A549 (cell line): Measurements from ENCODE around the gene SHMT2. TPM values are rescaled to one million over a fixed set of nuclear protein-coding genes. Genes with fewer than 3 reads are reported as not detected.

Experiments
- ATAC-seq, 2 experiments: fragments of 200-7000 bp in 1 of 2; fragments of >200 bp in 1 of 2; cut with Nextera tagmentation in 1 of 2; cut with Tn5 transposase in 1 of 2; 3 replicates each; pipeline versions ENCODE4 v1.8.0 to v1.9.1; 2018 to 2020; ENCODE audit warnings: mild to moderate bottlenecking in 1 of 2, moderate library complexity in 1 of 2
- CTCF ChIA-PET: fragments of 300-600 bp; sonication (Branson Sonifier 250); formaldehyde crosslinking; extraction: SDS; loops from one replicate; lab custom pipeline; 2021; ENCODE audit warnings: antibody characterized with exemption, inconsistent platforms; lab: Yijun Ruan, JAX
- POLR2A ChIA-PET: fragments of 350-600 bp; formaldehyde crosslinking; extraction: SDS; loops from one replicate; lab custom pipeline; 2021; ENCODE audit warnings: antibody characterized with exemption, inconsistent platforms; lab: Yijun Ruan, JAX
- DNase-seq, 2 experiments: peaks; one replicate each; pipeline versions ENCODE4 v3.0.0 to v3.0.0-alpha.2; 2011 to 2016; ENCODE audit warnings: low read depth in 1 of 2, low spot score in 1 of 2
- FAIRE-seq: peaks from 2 replicates; lab custom pipeline; 2011; peaks lifted over from hg19 to GRCh38; lab: Jason Lieb, UNC
- H3K27ac ChIP-seq, 2 experiments: fragments of >200 bp; sonication (Bioruptor Twin); formaldehyde crosslinking; 3 replicates each; pipeline ENCODE4 v1.5.1; 2016 to 2017
- H3K4me1 ChIP-seq: fragments of >200 bp; sonication (Bioruptor Twin); formaldehyde crosslinking; 3 replicates; pipeline ENCODE4 v1.6.1; 2016
- H3K4me2 ChIP-seq: fragments of >200 bp; sonication (Bioruptor Twin); formaldehyde crosslinking; 3 replicates; pipeline ENCODE4 v1.6.1; 2016
- H3K4me3 ChIP-seq: fragments of >200 bp; sonication (Bioruptor Twin); formaldehyde crosslinking; 3 replicates; pipeline ENCODE4 v1.5.1; 2016
- H3K9me3 ChIP-seq: fragments of >200 bp; sonication (Bioruptor Twin); formaldehyde crosslinking; 3 replicates; pipeline ENCODE4 v1.6.1; 2016
- CEBPB ChIP-seq, 2 experiments: fragments of >200 bp in 1 of 2; sonication (Bioruptor Twin) in 1 of 2; formaldehyde crosslinking in 1 of 2; IDR thresholded peaks; 2 replicates each; pipeline ENCODE4 v1.6.1; 2012 to 2016
- EP300 ChIP-seq, 2 experiments: fragments of >200 bp; sonication (Bioruptor Twin); formaldehyde crosslinking; IDR thresholded peaks; 2 replicates in 1 of 2; 3 replicates in 1 of 2; pipeline ENCODE4 v1.6.1; 2016 to 2017
- FOSL2 ChIP-seq, 2 experiments: fragments of 450-650 bp in 1 of 2; fragments of >200 bp in 1 of 2; sonication (Bioruptor Twin) in 1 of 2; formaldehyde crosslinking; IDR thresholded peaks; 2 replicates each; pipeline versions ENCODE4 v1.5.0 to v1.6.1; 2016 to 2020; ENCODE audit warnings: mild to moderate bottlenecking in 1 of 2, moderate library complexity in 1 of 2
- FOXS1 ChIP-seq: fragments of 250-450 bp; sonication (Bioruptor Pico); IDR thresholded peaks from 2 replicates; pipeline ENCODE4 v1.5.0; 2020; ENCODE audit warnings: mild to moderate bottlenecking, moderate library complexity
- JUN ChIP-seq, 2 experiments: fragments of >200 bp; sonication (Bioruptor Twin); formaldehyde crosslinking; IDR thresholded peaks; 2 replicates in 1 of 2; 3 replicates in 1 of 2; pipeline ENCODE4 v1.6.1; 2016 to 2017
- MAX ChIP-seq: IDR thresholded peaks from 2 replicates; pipeline ENCODE4 v1.6.1; 2012
- MYC ChIP-seq: IDR thresholded peaks from 2 replicates; pipeline ENCODE4 v1.6.1; 2012; ENCODE audit warnings: mild to moderate bottlenecking, inconsistent platforms, low read length, improper control_type of control experiment, borderline replicate concordance
- RFX5 ChIP-seq: fragments of 450-650 bp; IDR thresholded peaks from 2 replicates; pipeline ENCODE4 v1.7.1; 2014; ENCODE audit warnings: antibody characterized with exemption, mild to moderate bottlenecking, moderate library complexity
- RNF2 ChIP-seq: fragments of 200-600 bp; sonication (generic); IDR thresholded peaks from 2 replicates; pipeline ENCODE4 v1.6.1; 2016; ENCODE audit warnings: low read depth, mild to moderate bottlenecking, antibody characterized with exemption, moderate library complexity, borderline replicate concordance
- SMC3 ChIP-seq: fragments of >200 bp; sonication (Bioruptor Twin); formaldehyde crosslinking; IDR thresholded peaks from 3 replicates; pipeline ENCODE4 v1.6.1; 2018; ENCODE audit warnings: inconsistent platforms
- SREBF2 ChIP-seq: fragments of 450-650 bp; IDR thresholded peaks from 2 replicates; pipeline ENCODE4 v1.6.1; 2014; ENCODE audit warnings: mild to moderate bottlenecking, moderate library complexity
- WGBS: methylation state at CpG from one replicate; pipeline ENCODE4 v1.1.6; 2017; ENCODE audit errors: missing lambda C conversion rate; 5-methylcytosine and 5-hydroxymethylcytosine counted together
- polyA plus RNA-seq, 4 experiments: library from polyadenylated mRNA; depleted of rRNA in 3 of 4; stranded (reverse); fragments of >200 nt; fragmentation: RNase III in 1 of 4; extraction: RNeasy Plus Mini Kit Qiagen cat#74134 plus additional on column Dnase treatment in 1 of 4; gene quantifications; 2 replicates in 3 of 4; 3 replicates in 1 of 4; pipeline ENCODE4 v1.2.3, GENCODE V29; 2011 to 2017
- TF ChIP-seq, protein P1 (sequence below): fragments of 250-450 bp; sonication (Bioruptor Pico); IDR thresholded peaks from 2 replicates; pipeline ENCODE4 v1.5.0; 2021; ENCODE audit warnings: mild to moderate bottlenecking, moderate library complexity, borderline replicate concordance

Gene SHMT2
- polyA plus RNA-seq, 2 of the 4 experiments (the other 2 are of a cell fraction) = 113 to 156 TPM

DNA sequence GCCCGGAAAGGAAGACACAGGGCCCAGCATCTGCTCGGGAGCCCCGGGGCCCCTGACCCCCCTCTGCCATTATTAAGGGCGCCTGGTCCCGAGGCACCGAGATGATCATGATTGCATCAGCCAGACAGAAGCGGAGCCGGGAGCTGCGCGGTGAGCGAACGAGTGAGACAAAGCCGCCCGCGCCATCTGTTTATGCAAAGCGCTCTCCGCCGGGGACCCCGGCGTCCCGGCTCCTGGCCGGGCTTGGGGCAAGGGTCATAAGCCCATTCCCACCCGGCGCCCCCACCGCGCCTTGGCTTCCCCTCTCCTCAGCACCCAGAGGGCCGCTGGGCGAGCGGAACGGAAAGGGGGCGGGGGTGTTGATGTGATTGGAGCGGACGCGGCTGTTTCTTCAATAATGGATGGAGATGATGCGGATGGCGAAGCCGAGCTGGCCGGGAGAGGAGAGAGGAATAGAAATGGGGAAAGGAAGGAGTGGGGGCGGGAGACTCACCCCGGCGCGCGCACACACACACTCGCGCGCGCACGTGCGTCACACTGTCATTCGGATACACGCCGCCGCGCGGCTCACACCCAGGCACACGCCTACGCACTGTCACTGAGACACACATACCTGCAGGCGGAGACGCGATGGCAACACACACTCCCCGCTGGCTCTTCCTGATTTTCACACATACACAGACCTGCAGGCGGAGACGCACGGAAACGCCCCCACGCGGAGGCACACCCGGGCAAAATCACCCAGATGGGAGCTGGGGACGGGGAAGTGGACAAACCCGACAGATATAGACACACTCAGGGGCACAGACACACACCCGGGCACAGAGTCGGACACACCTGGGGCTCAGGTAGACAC lies 10.8 kb downstream of the SHMT2 start:
- Histone ChIP-seq H3K4me3 (peak overlapping the region; percentile 55), H3K4me1 (peaks cover 31% of the 10 kb centered on the region; the same call in 2 of the 3 replicates), H3K27ac (peak overlapping the region; percentile 75 to 93), H3K4me2 (peak overlapping the region; percentile 83)
- FAIRE-seq (no peak), ATAC-seq (peak; percentile 5 to 22; a peak in 4 of 6 replicates)
- CTCF ChIA-PET = interaction anchor here (1.0 to 26.5 kb wide), 15 partner anchors 12 to 343 kb away, joined by 3 to 615 read pairs (median 7); partner anchors contain the start of genes GLI1, INHBE, NXPH4 and SHMT2
- POLR2A ChIA-PET = interaction anchor here (0.6 to 3.1 kb wide), 4 partner anchors 11 to 167 kb away, joined by 5 to 20 read pairs (median 9); partner anchors contain the start of gene SHMT2
- TF ChIP-seq CEBPB (IDR thresholded peaks at IDR 0.05) (peak; percentile 7 to 43; a peak in 1 of 4 replicates), EP300 (IDR thresholded peaks at IDR 0.05) (no peak), SREBF2 (no peak), FOSL2 (IDR thresholded peaks at IDR 0.05) (no peak), FOSL2 (CRISPR knock-in tag; IDR thresholded peaks at IDR 0.05) (0 out of 2 replicates have a peak, but pooled peaks have one; percentile 4), RNF2 (peak; percentile 92; the same call in 1 of the 2 replicates), MAX (peak; percentile 77), JUN (IDR thresholded peaks at IDR 0.05) (peak in 1 of 2 experiments; percentile 41; a peak in 2 of 5 replicates), MYC (peak; percentile 53; the same call in 1 of the 2 replicates)
- TF ChIP-seq, protein P1, sequence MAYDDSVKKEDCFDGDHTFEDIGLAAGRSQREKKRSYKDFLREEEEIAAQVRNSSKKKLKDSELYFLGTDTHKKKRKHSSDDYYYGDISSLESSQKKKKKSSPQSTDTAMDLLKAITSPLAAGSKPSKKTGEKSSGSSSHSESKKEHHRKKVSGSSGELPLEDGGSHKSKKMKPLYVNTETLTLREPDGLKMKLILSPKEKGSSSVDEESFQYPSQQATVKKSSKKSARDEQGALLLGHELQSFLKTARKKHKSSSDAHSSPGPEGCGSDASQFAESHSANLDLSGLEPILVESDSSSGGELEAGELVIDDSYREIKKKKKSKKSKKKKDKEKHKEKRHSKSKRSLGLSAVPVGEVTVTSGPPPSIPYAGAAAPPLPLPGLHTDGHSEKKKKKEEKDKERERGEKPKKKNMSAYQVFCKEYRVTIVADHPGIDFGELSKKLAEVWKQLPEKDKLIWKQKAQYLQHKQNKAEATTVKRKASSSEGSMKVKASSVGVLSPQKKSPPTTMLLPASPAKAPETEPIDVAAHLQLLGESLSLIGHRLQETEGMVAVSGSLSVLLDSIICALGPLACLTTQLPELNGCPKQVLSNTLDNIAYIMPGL (CRISPR knock-in tag) = no peak
- TF ChIP-seq, all 56 proteins: peak for 6
- peak in 1 of 2 experiments; percentile 65 for DNase-seq
- H3K9me3 ChIP-seq = no peaks in the 10 kb centered on the region
- 3% methylated on average over 52 of the region's 72 CpGs for WGBS

- Histone ChIP-seq H3K4me2 (peak overlapping the region; percentile 83), H3K4me1 (peaks cover 31% of the 10 kb centered on the region; the same call in 2 of the 3 replicates), H3K4me3 (peak overlapping the region; percentile 55), H3K9me3 (no peaks in the 10 kb centered on the region), H3K27ac (peak overlapping the region; percentile 75 to 93; a peak in 5 of 6 replicates)
- TF ChIP-seq, protein P1 (CRISPR knock-in tag) = no peak
- TF ChIP-seq SMC3 (no peak), FOXS1 (CRISPR knock-in tag) (no peak), MAX (no peak), RFX5 (no peak)
- FAIRE-seq (no peak), ATAC-seq (peak; percentile 7 to 31; a peak in 3 of 6 replicates), DNase-seq (peak in 1 of 2 experiments; percentile 59)
- WGBS = 52% methylated on average over 14 of the region's 19 CpGs
- POLR2A ChIA-PET = interaction anchor here (0.6 to 3.1 kb wide), 3 partner anchors 11 to 168 kb away, joined by 7 to 20 read pairs (median 11); partner anchors contain the start of gene SHMT2
- CTCF ChIA-PET = interaction anchor here (1.0 to 26.5 kb wide), 10 partner anchors 11 to 342 kb away, joined by 3 to 615 read pairs (median 25); partner anchors contain the start of genes GLI1, INHBE, NXPH4 and SHMT2
Measured at GRCh38 chr12:57240926-57241401, 11.5 kb downstream of the SHMT2 start.
